Ascending aorta (tissue), 2 donors: ENCODE measurements around the gene GARIN5A. TPM values are rescaled to one million over a fixed set of nuclear protein-coding genes. Genes with fewer than 3 reads are reported as not detected.
A peak's percentile ranks its signal among the peaks of the same experiment; 100 is the strongest.
"Not testable (repeated sequence)": the region's sequence is repeated elsewhere in the genome, so short reads cannot be mapped to it uniquely, and the experiment has no call there.

Source experiments
- DNase-seq, 2 donors: peaks; one replicate each; pipeline ENCODE4 v3.0.0-alpha.2; 2019; ENCODE audit warnings: low spot score in 2 of 2
- H3K27ac ChIP-seq, 2 donors: fragments of 200-600 bp; sonication (generic); one replicate each; pipeline ENCODE4 v1.5.1; 2016 to 2017; ENCODE audit warnings: mild to moderate bottlenecking in 1 of 2
- H3K27me3 ChIP-seq: fragments of 200-600 bp; sonication (generic); one replicate; pipeline ENCODE4 v1.5.1; 2017
- H3K36me3 ChIP-seq, 2 donors: fragments of 200-600 bp; sonication (generic); one replicate each; pipeline ENCODE4 v1.5.1; 2016
- H3K4me1 ChIP-seq, 2 donors: fragments of 200-600 bp; sonication (generic); one replicate each; pipeline ENCODE4 v1.5.1; 2016 to 2017; ENCODE audit warnings: mild to moderate bottlenecking in 1 of 2
- H3K4me3 ChIP-seq, 2 donors: fragments of 200-600 bp; sonication (generic); one replicate each; pipeline ENCODE4 v1.5.1; 2016 to 2017; ENCODE audit warnings: mild to moderate bottlenecking in 1 of 2
- H3K9me3 ChIP-seq, 2 donors: fragments of 200-600 bp; sonication (generic); one replicate each; pipeline ENCODE4 v1.5.1; 2016
- intact Hi-C: fragments of 100-400 bp; cut with DNase I; formaldehyde crosslinking; loops from one replicate; pipeline ENCODE4 v1.15.1; 2023
- total RNA-seq: library from RNA; depleted of rRNA; stranded (reverse); fragments of >200 nt; gene quantifications from one replicate; pipeline ENCODE4 v1.1.0, GENCODE V29; 2016
- TF ChIP-seq, protein P1 (sequence below), 3 experiments: fragments of 200-600 bp in 2 of 3; fragments of 450-650 bp in 1 of 3; sonication (generic) in 2 of 3; IDR thresholded peaks; one replicate each; pipeline ENCODE4 v1.5.1; 2016 to 2019; ENCODE audit warnings: antibody characterized with exemption in 3 of 3, mild to moderate bottlenecking in 1 of 3, moderate library complexity in 1 of 3

The GARIN5A gene
- total RNA-seq, 1 donor from 2014 or later: not detected

- Histone ChIP-seq H3K9me3 (no peaks in the 10 kb centered on the region), H3K27me3 (no peaks in the 10 kb centered on the region), H3K4me1 (peaks cover 8 to 12% of the 10 kb centered on the region in 2 donors), H3K36me3 (peaks cover 36 to 47% of the 10 kb centered on the region in 2 donors), H3K4me3 (no peak overlapping the region), H3K27ac (no peak overlapping the region)
- DNase-seq: no peak
- intact Hi-C loops: loop anchor here (5.0 kb wide), 1 partner anchor 97 kb away; the partner anchor contains the start of gene POLD1
- TF ChIP-seq, protein P1, sequence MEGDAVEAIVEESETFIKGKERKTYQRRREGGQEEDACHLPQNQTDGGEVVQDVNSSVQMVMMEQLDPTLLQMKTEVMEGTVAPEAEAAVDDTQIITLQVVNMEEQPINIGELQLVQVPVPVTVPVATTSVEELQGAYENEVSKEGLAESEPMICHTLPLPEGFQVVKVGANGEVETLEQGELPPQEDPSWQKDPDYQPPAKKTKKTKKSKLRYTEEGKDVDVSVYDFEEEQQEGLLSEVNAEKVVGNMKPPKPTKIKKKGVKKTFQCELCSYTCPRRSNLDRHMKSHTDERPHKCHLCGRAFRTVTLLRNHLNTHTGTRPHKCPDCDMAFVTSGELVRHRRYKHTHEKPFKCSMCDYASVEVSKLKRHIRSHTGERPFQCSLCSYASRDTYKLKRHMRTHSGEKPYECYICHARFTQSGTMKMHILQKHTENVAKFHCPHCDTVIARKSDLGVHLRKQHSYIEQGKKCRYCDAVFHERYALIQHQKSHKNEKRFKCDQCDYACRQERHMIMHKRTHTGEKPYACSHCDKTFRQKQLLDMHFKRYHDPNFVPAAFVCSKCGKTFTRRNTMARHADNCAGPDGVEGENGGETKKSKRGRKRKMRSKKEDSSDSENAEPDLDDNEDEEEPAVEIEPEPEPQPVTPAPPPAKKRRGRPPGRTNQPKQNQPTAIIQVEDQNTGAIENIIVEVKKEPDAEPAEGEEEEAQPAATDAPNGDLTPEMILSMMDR (IDR thresholded peaks at IDR 0.05): no peak
These were observed 2.5 kb upstream of the GARIN5A start for GRCh38 chr19:50478901-50479715.

DNA sequence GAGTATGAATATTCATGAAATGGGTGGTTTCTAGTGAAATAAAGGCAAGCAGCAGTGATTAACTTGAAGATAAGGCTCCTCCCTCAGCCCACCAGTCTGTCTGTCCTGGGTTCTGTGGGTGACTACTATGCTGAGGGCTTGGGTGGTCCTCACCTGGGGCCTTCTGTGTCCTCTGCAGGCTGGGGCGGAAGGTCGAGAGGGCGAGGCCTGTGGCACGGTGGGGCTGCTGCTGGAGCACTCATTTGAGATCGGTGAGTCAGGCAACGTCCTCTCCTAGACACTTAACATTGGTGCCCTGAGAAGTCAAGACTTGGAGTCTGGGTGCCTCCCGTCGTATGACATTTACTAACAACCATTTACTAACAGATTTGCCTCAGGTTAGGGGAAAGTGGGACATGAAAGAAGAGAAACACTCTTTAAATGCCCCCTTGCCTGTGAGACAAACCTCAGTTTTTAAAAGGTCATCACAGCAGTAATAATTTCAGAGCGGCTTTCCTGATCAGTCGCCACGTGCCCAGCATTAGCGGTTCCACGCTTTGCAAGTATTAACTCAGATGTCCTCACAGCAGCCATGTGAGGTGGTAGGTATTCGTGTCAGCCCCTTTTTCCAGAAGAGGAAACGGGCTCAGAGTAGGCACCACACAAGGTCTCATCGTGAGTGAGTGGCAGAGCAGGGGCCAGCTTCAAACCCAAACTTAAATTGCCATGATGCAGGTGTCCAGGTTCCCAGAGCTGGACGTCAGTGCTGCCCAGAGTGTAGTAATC, 1.3 kb upstream of the GARIN5A start:
- Histone ChIP-seq H3K4me1 (peaks cover 8 to 12% of the 10 kb centered on the region in 2 donors), H3K9me3 (no peaks in the 10 kb centered on the region), H3K36me3 (peaks cover 35 to 40% of the 10 kb centered on the region in 2 donors), H3K4me3 (peak overlapping the region in 1 of 2 donors; percentile 91), H3K27me3 (no peaks in the 10 kb centered on the region), H3K27ac (no peak overlapping the region)
- TF ChIP-seq, protein P1 (IDR thresholded peaks at IDR 0.05): no peak
- intact Hi-C loops: loop anchor here (5.0 kb wide), 1 partner anchor 96 kb away; the partner anchor contains the start of gene POLD1
- no peak for DNase-seq

GRCh38 chr19:50476907-50477238, 225 bp upstream of the GARIN5A start:
- Histone ChIP-seq H3K4me1 (peaks cover 8 to 12% of the 10 kb centered on the region in 2 donors), H3K27ac (peak overlapping the region in 1 of 2 donors; percentile 41), H3K36me3 (peaks cover 27 to 30% of the 10 kb centered on the region in 2 donors), H3K9me3 (no peaks in the 10 kb centered on the region), H3K4me3 (peak overlapping the region; percentile 91 to 96), H3K27me3 (no peaks in the 10 kb centered on the region)
- intact Hi-C loops: loop anchor here (1.0 to 5.0 kb wide), 2 partner anchors 34 to 95 kb away; partner anchors contain the start of genes JOSD2 and POLD1
- TF ChIP-seq, protein P1 (IDR thresholded peaks at IDR 0.05): no peak
- no peak for DNase-seq

- intact Hi-C loops: loop anchor here (1.0 to 5.0 kb wide), 2 partner anchors 36 to 93 kb away; partner anchors contain the start of genes JOSD2 and POLD1
- Histone ChIP-seq H3K9me3 (no peaks in the 10 kb centered on the region), H3K27me3 (no peaks in the 10 kb centered on the region), H3K4me1 (peaks cover 8 to 12% of the 10 kb centered on the region in 2 donors), H3K36me3 (peaks cover 16 to 19% of the 10 kb centered on the region in 2 donors), H3K4me3 (peak overlapping the region; percentile 91 to 96), H3K27ac (peak overlapping the region in 1 of 2 donors; percentile 19)
- no peak for DNase-seq
- TF ChIP-seq, protein P1 (IDR thresholded peaks at IDR 0.05): no peak
These were observed 868 bp downstream of the GARIN5A start for GRCh38 chr19:50475736-50476223.

DNA sequence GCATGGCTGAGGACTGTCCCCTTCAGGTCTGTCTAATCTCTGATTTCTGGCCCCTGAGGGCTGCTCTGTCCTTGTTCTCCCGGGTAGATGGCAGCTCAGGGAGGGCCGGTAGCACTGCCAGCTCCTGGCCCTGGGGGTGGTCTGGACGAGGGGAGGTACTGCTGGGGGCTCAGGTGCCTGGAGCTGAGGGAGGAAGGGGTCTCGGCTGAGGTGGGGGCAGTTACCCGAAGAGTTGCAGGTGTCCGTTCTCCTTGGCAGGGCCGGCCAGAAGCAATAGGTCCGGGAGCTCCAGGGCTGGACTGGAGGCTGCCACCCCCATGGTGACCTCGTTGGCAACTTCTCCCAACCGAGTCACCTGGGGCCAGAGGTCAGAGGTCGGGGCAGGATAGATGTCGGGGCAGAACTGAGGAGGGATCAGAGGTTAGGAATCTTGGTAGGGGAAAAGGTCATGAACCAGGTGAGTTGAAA, 1.5 kb downstream of the GARIN5A start:
- DNase-seq: no peak
- H3K36me3 ChIP-seq: peaks cover 10 to 12% of the 10 kb centered on the region in 2 donors
- TF ChIP-seq, protein P1 (IDR thresholded peaks at IDR 0.05): no peak
- H3K4me3 ChIP-seq: no peak overlapping the region
- intact Hi-C loops: loop anchor here (5.0 kb wide), 1 partner anchor 93 kb away; the partner anchor contains the start of gene POLD1
- peaks cover 8 to 12% of the 10 kb centered on the region in 2 donors for H3K4me1 ChIP-seq
- H3K27ac ChIP-seq: no peak overlapping the region
- H3K27me3 ChIP-seq: no peaks in the 10 kb centered on the region
- no peaks in the 10 kb centered on the region for H3K9me3 ChIP-seq

DNA sequence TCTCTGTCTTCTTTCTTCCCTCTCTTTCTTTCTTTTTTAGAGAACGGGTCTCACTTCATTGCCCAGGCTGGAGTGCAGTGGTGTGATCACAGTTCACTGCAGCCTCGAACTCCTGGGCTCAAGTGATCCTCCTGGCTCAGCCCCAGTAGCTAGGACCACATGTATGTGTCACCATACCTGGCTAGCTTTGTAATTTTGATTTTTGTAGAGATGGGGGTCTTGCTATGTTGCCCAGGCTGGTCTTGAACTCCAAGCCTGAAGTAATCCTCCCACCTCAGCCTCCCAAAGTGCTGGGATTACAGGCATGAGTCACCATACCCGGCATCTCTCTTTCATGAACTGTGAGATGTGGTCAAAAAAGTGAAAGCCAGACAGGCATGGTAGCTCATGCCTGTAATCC, 3.3 kb downstream of the GARIN5A start:
- H3K27me3 ChIP-seq, DNase-seq, H3K9me3 ChIP-seq, H3K4me3 ChIP-seq, intact Hi-C loops, H3K36me3 ChIP-seq, H3K27ac ChIP-seq: not testable (repeated sequence)
- H3K4me1 ChIP-seq: peaks cover 8 to 12% of the 10 kb centered on the region in 2 donors
